ENCODE data around the gene SLC47A1. TPM values are rescaled to one million over a fixed set of nuclear protein-coding genes. Genes with fewer than 3 reads are reported as not detected.

Gene SLC47A1
- total RNA-seq, 1 donor from 2014 or later = 0.26 TPM

- no peak overlapping the region for H3K4me3 Mint-ChIP-seq
- no peak overlapping the region for H3K27ac Mint-ChIP-seq
- DNase-seq (ENCODE audit: low spot score) = no peak
- H3K27me3 Mint-ChIP-seq (ENCODE audit: insufficient read depth) = peaks cover 8% of the 10 kb centered on the region
- intact Hi-C loops (cut with micrococcal nuclease) = no loop called here
- H3K36me3 Mint-ChIP-seq (ENCODE audit: low read depth) = no peaks in the 10 kb centered on the region
- H3K4me1 Mint-ChIP-seq (ENCODE audit: low read depth) = no peaks in the 10 kb centered on the region
- no peaks in the 10 kb centered on the region for H3K9me3 Mint-ChIP-seq
Measured at GRCh38 chr17:19551591-19552148, 18.0 kb downstream of the SLC47A1 start.

- no peak for DNase-seq (ENCODE audit: low spot score)
- intact Hi-C loops (cut with micrococcal nuclease) = no loop called here
- Mint-ChIP-seq H3K27me3 (ENCODE audit: insufficient read depth) (peaks cover 10% of the 10 kb centered on the region), H3K36me3 (ENCODE audit: low read depth) (no peaks in the 10 kb centered on the region), H3K4me1 (ENCODE audit: low read depth) (no peaks in the 10 kb centered on the region), H3K4me3 (no peak overlapping the region), H3K27ac (no peak overlapping the region), H3K9me3 (no peaks in the 10 kb centered on the region)
Measured at GRCh38 chr17:19553036-19553435, 19.4 kb downstream of the SLC47A1 start.

GRCh38 chr17:19554393-19554792 lies 20.7 kb downstream of the SLC47A1 start:
- DNase-seq (ENCODE audit: low spot score) = no peak

GRCh38 chr17:19555746-19556145 lies 22.1 kb downstream of the SLC47A1 start:
- no peak for DNase-seq (ENCODE audit: low spot score)
- Mint-ChIP-seq H3K36me3 (ENCODE audit: low read depth) (no peaks in the 10 kb centered on the region), H3K27ac (no peak overlapping the region), H3K27me3 (ENCODE audit: insufficient read depth) (peaks cover 15% of the 10 kb centered on the region), H3K9me3 (no peaks in the 10 kb centered on the region), H3K4me1 (ENCODE audit: low read depth) (no peaks in the 10 kb centered on the region), H3K4me3 (no peak overlapping the region)
- intact Hi-C loops (cut with micrococcal nuclease) = no loop called here

More at GRCh38 chr17:19554393-19554792, 20.7 kb downstream of the SLC47A1 start:
- intact Hi-C loops (cut with micrococcal nuclease) = no loop called here
- Mint-ChIP-seq H3K4me1 (ENCODE audit: low read depth) (no peaks in the 10 kb centered on the region), H3K9me3 (no peaks in the 10 kb centered on the region), H3K36me3 (ENCODE audit: low read depth) (no peaks in the 10 kb centered on the region), H3K27ac (no peak overlapping the region), H3K4me3 (no peak overlapping the region), H3K27me3 (ENCODE audit: insufficient read depth) (peaks cover 15% of the 10 kb centered on the region)

GRCh38 chr17:19558946-19559345 lies 25.3 kb downstream of the SLC47A1 start:
- H3K27ac Mint-ChIP-seq = no peak overlapping the region
- intact Hi-C loops (cut with micrococcal nuclease) = no loop called here
- H3K4me3 Mint-ChIP-seq = no peak overlapping the region
- H3K27me3 Mint-ChIP-seq (ENCODE audit: insufficient read depth) = peaks cover 12% of the 10 kb centered on the region
- no peaks in the 10 kb centered on the region for H3K36me3 Mint-ChIP-seq (ENCODE audit: low read depth)
- no peak for DNase-seq (ENCODE audit: low spot score)
- H3K4me1 Mint-ChIP-seq (ENCODE audit: low read depth) = no peaks in the 10 kb centered on the region
- no peaks in the 10 kb centered on the region for H3K9me3 Mint-ChIP-seq

GRCh38 chr17:19561697-19562318 lies 28.2 kb downstream of the SLC47A1 start:
- H3K27me3 Mint-ChIP-seq (ENCODE audit: insufficient read depth) = peaks cover 11% of the 10 kb centered on the region
- H3K36me3 Mint-ChIP-seq (ENCODE audit: low read depth) = no peaks in the 10 kb centered on the region
- no peak overlapping the region for H3K4me3 Mint-ChIP-seq
- H3K4me1 Mint-ChIP-seq (ENCODE audit: low read depth) = no peaks in the 10 kb centered on the region
- intact Hi-C loops (cut with micrococcal nuclease) = no loop called here
- no peak for DNase-seq (ENCODE audit: low spot score)
- H3K27ac Mint-ChIP-seq = no peak overlapping the region
- H3K9me3 Mint-ChIP-seq = no peaks in the 10 kb centered on the region

GRCh38 chr17:19565817-19566575 lies 32.3 kb downstream of the SLC47A1 start:
- Mint-ChIP-seq H3K4me1 (ENCODE audit: low read depth) (no peaks in the 10 kb centered on the region), H3K9me3 (no peaks in the 10 kb centered on the region), H3K27ac (no peak overlapping the region), H3K4me3 (no peak overlapping the region), H3K36me3 (ENCODE audit: low read depth) (no peaks in the 10 kb centered on the region), H3K27me3 (ENCODE audit: insufficient read depth) (peaks cover 9% of the 10 kb centered on the region)
- intact Hi-C loops (cut with micrococcal nuclease) = no loop called here
- no peak for DNase-seq (ENCODE audit: low spot score)

- no peaks in the 10 kb centered on the region for H3K4me1 Mint-ChIP-seq (ENCODE audit: low read depth)
- peaks cover 9% of the 10 kb centered on the region for H3K27me3 Mint-ChIP-seq (ENCODE audit: insufficient read depth)
- no peaks in the 10 kb centered on the region for H3K9me3 Mint-ChIP-seq
- no peak for DNase-seq (ENCODE audit: low spot score)
- intact Hi-C loops (cut with micrococcal nuclease) = no loop called here
- no peak overlapping the region for H3K27ac Mint-ChIP-seq
- no peaks in the 10 kb centered on the region for H3K36me3 Mint-ChIP-seq (ENCODE audit: low read depth)
- H3K4me3 Mint-ChIP-seq = no peak overlapping the region
Measured at GRCh38 chr17:19567216-19568015, 33.8 kb downstream of the SLC47A1 start.

GRCh38 chr17:19568016-19568350 lies 34.3 kb downstream of the SLC47A1 start:
- H3K36me3 Mint-ChIP-seq (ENCODE audit: low read depth) = no peaks in the 10 kb centered on the region
- intact Hi-C loops (cut with micrococcal nuclease) = no loop called here
- no peak overlapping the region for H3K4me3 Mint-ChIP-seq
- no peaks in the 10 kb centered on the region for H3K4me1 Mint-ChIP-seq (ENCODE audit: low read depth)
- peaks cover 14% of the 10 kb centered on the region for H3K27me3 Mint-ChIP-seq (ENCODE audit: insufficient read depth)
- H3K27ac Mint-ChIP-seq = no peak overlapping the region
- DNase-seq (ENCODE audit: low spot score) = no peak
- no peaks in the 10 kb centered on the region for H3K9me3 Mint-ChIP-seq

- H3K9me3 Mint-ChIP-seq = no peaks in the 10 kb centered on the region
- DNase-seq (ENCODE audit: low spot score) = no peak
- H3K36me3 Mint-ChIP-seq (ENCODE audit: low read depth) = no peaks in the 10 kb centered on the region
- intact Hi-C loops (cut with micrococcal nuclease) = no loop called here
- no peaks in the 10 kb centered on the region for H3K4me1 Mint-ChIP-seq (ENCODE audit: low read depth)
- no peak overlapping the region for H3K4me3 Mint-ChIP-seq
- no peak overlapping the region for H3K27ac Mint-ChIP-seq
- H3K27me3 Mint-ChIP-seq (ENCODE audit: insufficient read depth) = peaks cover 20% of the 10 kb centered on the region
Measured at GRCh38 chr17:19569785-19570543, 36.3 kb downstream of the SLC47A1 start.

GRCh38 chr17:19570544-19571062 lies 36.9 kb downstream of the SLC47A1 start:
- intact Hi-C loops (cut with micrococcal nuclease) = no loop called here
- Mint-ChIP-seq H3K4me3 (no peak overlapping the region), H3K36me3 (ENCODE audit: low read depth) (no peaks in the 10 kb centered on the region), H3K27me3 (ENCODE audit: insufficient read depth) (peaks cover 19% of the 10 kb centered on the region), H3K9me3 (no peaks in the 10 kb centered on the region), H3K4me1 (ENCODE audit: low read depth) (no peaks in the 10 kb centered on the region), H3K27ac (no peak overlapping the region)
- DNase-seq (ENCODE audit: low spot score) = no peak

GRCh38 chr17:19573075-19573474 lies 39.4 kb downstream of the SLC47A1 start:
- DNase-seq (ENCODE audit: low spot score) = no peak
- no peak overlapping the region for H3K27ac Mint-ChIP-seq
- intact Hi-C loops (cut with micrococcal nuclease) = no loop called here
- H3K9me3 Mint-ChIP-seq = no peaks in the 10 kb centered on the region
- no peaks in the 10 kb centered on the region for H3K4me1 Mint-ChIP-seq (ENCODE audit: low read depth)
- no peaks in the 10 kb centered on the region for H3K36me3 Mint-ChIP-seq (ENCODE audit: low read depth)
- H3K4me3 Mint-ChIP-seq = no peak overlapping the region
- peaks cover 33% of the 10 kb centered on the region for H3K27me3 Mint-ChIP-seq (ENCODE audit: insufficient read depth)

All from activated T-helper 1 cell treated with anti-CD3 and anti-CD28 coated beads, Interleukin-12 subunit alpha, Interleukin-12 subunit beta, Interleukin-2, Interleukin-4 antibody, amounts not matched to agents 30 ng/mL and 10 ng/mL and 1 ng/mL, durations not matched to agents 14 hours and 24 hours and 36 hours (primary cell).